ENCODE measurements around the gene DISC1. TPM values are rescaled to one million over a fixed set of nuclear protein-coding genes. Genes with fewer than 3 reads are reported as not detected.

The DISC1 gene
- total RNA-seq, 1 experiment from 2014 or later, result 13.5 TPM

GRCh38 chr1:231753313-231753712, 126.7 kb downstream of the DISC1 start:
- ChIA-PET POLR2A (no interaction called here), CTCF (no interaction called here)
- Histone ChIP-seq H3K4me3 (ENCODE audit: low read depth, low read length) (no peak overlapping the region), H3K27me3 (replicated peaks; ENCODE audit: control insufficient read depth, insufficient read depth, low read length) (no peaks in the 10 kb centered on the region), H3K36me3 (ENCODE audit: control insufficient read depth, insufficient read depth, low read length) (no peaks in the 10 kb centered on the region; the same call in 1 of the 2 replicates), H3K4me1 (peaks cover 4% of the 10 kb centered on the region), H3K9me3 (peaks cover 4% of the 10 kb centered on the region; the same call in 1 of the 2 replicates)
- BruUV-seq (replicated peaks), result no TSS peak
- Mint-ChIP-seq H3K36me3 (ENCODE audit: insufficient read depth, unreplicated experiment) (peaks cover 16% of the 10 kb centered on the region), H3K27ac (ENCODE audit: unreplicated experiment) (no peak overlapping the region), H3K4me3 (ENCODE audit: unreplicated experiment) (no peak overlapping the region), H3K9me3 (ENCODE audit: unreplicated experiment) (peaks cover 38% of the 10 kb centered on the region), H3K4me1 (ENCODE audit: low read depth, unreplicated experiment) (no peaks in the 10 kb centered on the region), H3K27me3 (ENCODE audit: insufficient read depth, unreplicated experiment) (no peaks in the 10 kb centered on the region)
- TF ChIP-seq CTCF (IDR thresholded peaks at IDR 0.05; ENCODE audit: insufficient read depth in 1 of 2, low read depth in 1 of 2, low read length in 1 of 2, severe bottlenecking in 1 of 2, unreplicated experiment in 1 of 2), result no peak
- intact Hi-C loops (cut with micrococcal nuclease; ENCODE audit: unreplicated experiment), result no loop called here
- no peak for DNase-seq

- POLR2A ChIA-PET, result no interaction called here
- no peaks in the 10 kb centered on the region for H3K27me3 Mint-ChIP-seq (ENCODE audit: insufficient read depth, unreplicated experiment)
These were observed 130.5 kb downstream of the DISC1 start for GRCh38 chr1:231757101-231757404.

GRCh38 chr1:231757759-231758158, 131.2 kb downstream of the DISC1 start:
- TF ChIP-seq CTCF (IDR thresholded peaks at IDR 0.05; ENCODE audit: insufficient read depth in 1 of 2, low read depth in 1 of 2, low read length in 1 of 2, severe bottlenecking in 1 of 2, unreplicated experiment in 1 of 2), result no peak
- Mint-ChIP-seq H3K27ac (ENCODE audit: unreplicated experiment) (no peak overlapping the region), H3K36me3 (ENCODE audit: insufficient read depth, unreplicated experiment) (peaks cover 11% of the 10 kb centered on the region), H3K27me3 (ENCODE audit: insufficient read depth, unreplicated experiment) (no peaks in the 10 kb centered on the region), H3K4me1 (ENCODE audit: low read depth, unreplicated experiment) (no peaks in the 10 kb centered on the region), H3K4me3 (ENCODE audit: unreplicated experiment) (no peak overlapping the region), H3K9me3 (ENCODE audit: unreplicated experiment) (peaks cover 22% of the 10 kb centered on the region)
- DNase-seq, result no peak
- CTCF ChIA-PET, result interaction anchor here (1.2 to 1.4 kb wide), 2 partner anchors 15 to 48 kb away, joined by 3 to 14 read pairs; no protein-coding TSS in a partner anchor
- H3K4me1 ChIP-seq, result no peaks in the 10 kb centered on the region
- H3K9me3 ChIP-seq, result peaks cover 4% of the 10 kb centered on the region; the same call in 1 of the 2 replicates
- H3K36me3 ChIP-seq (ENCODE audit: control insufficient read depth, insufficient read depth, low read length), result no peaks in the 10 kb centered on the region
- intact Hi-C loops (cut with micrococcal nuclease; ENCODE audit: unreplicated experiment), result loop anchor here (1.0 to 5.0 kb wide), 2 partner anchors 49 to 130 kb away; partner anchors contain the start of gene DISC1
- no peak overlapping the region for H3K4me3 ChIP-seq (ENCODE audit: low read depth, low read length)
- no TSS peak for BruUV-seq (replicated peaks)
- POLR2A ChIA-PET, result no interaction called here
- no peaks in the 10 kb centered on the region for H3K27me3 ChIP-seq (replicated peaks; ENCODE audit: control insufficient read depth, insufficient read depth, low read length)

More at GRCh38 chr1:231757101-231757404, 130.5 kb downstream of the DISC1 start:
- Histone ChIP-seq H3K4me1 (no peaks in the 10 kb centered on the region), H3K36me3 (ENCODE audit: control insufficient read depth, insufficient read depth, low read length) (no peaks in the 10 kb centered on the region), H3K4me3 (ENCODE audit: low read depth, low read length) (no peak overlapping the region), H3K9me3 (peaks cover 4% of the 10 kb centered on the region; the same call in 1 of the 2 replicates), H3K27me3 (replicated peaks; ENCODE audit: control insufficient read depth, insufficient read depth, low read length) (no peaks in the 10 kb centered on the region)
- H3K27ac Mint-ChIP-seq (ENCODE audit: unreplicated experiment), result no peak overlapping the region
- H3K9me3 Mint-ChIP-seq (ENCODE audit: unreplicated experiment), result peaks cover 27% of the 10 kb centered on the region
- CTCF ChIA-PET, result interaction anchor here (0.9 to 1.8 kb wide), 9 partner anchors 10 to 110 kb away, joined by 3 to 14 read pairs (median 4); no protein-coding TSS in a partner anchor
- H3K36me3 Mint-ChIP-seq (ENCODE audit: insufficient read depth, unreplicated experiment), result peaks cover 11% of the 10 kb centered on the region
- BruUV-seq (replicated peaks), result no TSS peak
- no peak for TF ChIP-seq CTCF (IDR thresholded peaks at IDR 0.05; ENCODE audit: insufficient read depth in 1 of 2, low read depth in 1 of 2, low read length in 1 of 2, severe bottlenecking in 1 of 2, unreplicated experiment in 1 of 2)
- intact Hi-C loops (cut with micrococcal nuclease; ENCODE audit: unreplicated experiment), result loop anchor here (1.0 to 5.0 kb wide), 2 partner anchors 49 to 130 kb away; partner anchors contain the start of gene DISC1
- DNase-seq, result no peak
- no peaks in the 10 kb centered on the region for H3K4me1 Mint-ChIP-seq (ENCODE audit: low read depth, unreplicated experiment)
- H3K4me3 Mint-ChIP-seq (ENCODE audit: unreplicated experiment), result no peak overlapping the region

Measured in Caco-2 (cell line).